Measurements from ENCODE around the gene MLLT1.

Gene MLLT1

DNA sequence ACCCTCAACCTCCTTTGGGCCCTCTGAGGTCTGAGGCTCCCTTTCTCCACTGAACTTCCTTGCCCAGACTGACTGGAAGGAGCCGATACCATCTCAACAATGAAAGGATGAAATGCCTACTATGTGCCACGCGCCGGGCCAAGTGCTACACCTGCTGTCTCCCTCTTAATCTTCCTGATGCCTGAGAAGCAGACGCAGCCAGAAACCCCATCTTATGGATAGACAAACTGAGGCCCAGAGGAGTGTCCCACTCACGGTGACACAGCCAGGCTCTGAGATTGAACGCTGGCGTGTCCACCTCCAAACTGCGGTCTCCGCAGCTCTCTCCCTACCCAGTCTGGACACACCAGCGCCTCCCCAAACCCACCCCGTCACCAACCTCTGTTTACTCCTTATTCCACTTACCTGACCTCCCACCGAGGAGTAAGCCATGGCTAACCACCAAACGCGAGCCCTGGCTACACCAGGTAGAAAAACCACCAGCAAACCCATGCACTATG lies 20.9 kb downstream of the MLLT1 start:
- no peak for DNase-seq

- no peak for DNase-seq
These were observed 25.6 kb downstream of the MLLT1 start for GRCh38 chr19:6253954-6254733.

DNA sequence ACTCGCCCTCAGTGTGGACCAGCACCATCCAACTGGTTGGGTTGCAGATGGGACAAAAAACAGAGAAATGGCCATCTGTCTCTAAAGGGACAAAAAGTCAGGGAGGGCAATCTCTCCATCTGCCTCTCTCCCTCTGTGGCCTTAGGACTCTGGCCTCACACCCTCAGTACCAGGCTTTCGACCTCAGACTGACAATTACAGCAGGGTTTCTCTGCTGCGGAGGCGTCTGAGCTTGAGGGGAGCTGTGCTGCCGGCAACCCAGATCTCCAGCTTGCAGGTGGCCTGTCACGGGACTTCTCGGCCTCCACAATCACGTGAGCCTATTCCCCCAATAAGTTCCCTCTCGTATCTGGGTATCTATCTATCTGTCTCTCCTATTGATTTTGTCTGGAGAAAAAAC lies 27.7 kb downstream of the MLLT1 start:
- DNase-seq, result no peak

- DNase-seq, result no peak
These were observed 28.9 kb downstream of the MLLT1 start for GRCh38 chr19:6250909-6251308.

DNA sequence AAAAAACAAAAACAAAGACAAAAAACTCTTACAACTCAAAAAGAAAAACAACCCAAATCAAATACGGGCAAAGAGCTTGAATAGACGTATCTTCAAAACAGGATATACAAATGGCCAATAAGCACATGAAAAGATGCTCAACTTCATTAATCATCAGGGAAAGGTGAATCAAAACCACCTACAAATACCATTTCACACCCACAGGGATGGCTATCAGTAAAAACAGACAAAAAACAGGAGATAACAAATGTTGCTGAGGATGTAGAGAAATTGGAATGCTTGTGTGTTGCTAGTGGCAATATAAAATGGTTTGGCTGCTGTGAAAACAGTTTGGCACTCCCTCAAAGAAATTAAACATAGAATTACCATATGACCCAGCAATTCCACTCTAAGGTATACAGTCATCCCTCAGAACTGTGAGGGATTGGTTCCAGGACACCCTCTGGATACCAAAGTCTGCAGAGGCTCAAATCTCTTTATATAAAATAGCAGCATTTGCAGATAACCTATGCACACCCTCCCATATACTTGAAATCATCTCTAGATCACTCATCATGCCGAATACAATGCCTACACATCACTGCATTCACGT lies 29.7 kb downstream of the MLLT1 start:
- no peak for DNase-seq

GRCh38 chr19:6249296-6249695 lies 30.5 kb downstream of the MLLT1 start:
- no peak for DNase-seq

GRCh38 chr19:6248844-6249243 lies 30.9 kb downstream of the MLLT1 start:
- no peak for DNase-seq

DNA sequence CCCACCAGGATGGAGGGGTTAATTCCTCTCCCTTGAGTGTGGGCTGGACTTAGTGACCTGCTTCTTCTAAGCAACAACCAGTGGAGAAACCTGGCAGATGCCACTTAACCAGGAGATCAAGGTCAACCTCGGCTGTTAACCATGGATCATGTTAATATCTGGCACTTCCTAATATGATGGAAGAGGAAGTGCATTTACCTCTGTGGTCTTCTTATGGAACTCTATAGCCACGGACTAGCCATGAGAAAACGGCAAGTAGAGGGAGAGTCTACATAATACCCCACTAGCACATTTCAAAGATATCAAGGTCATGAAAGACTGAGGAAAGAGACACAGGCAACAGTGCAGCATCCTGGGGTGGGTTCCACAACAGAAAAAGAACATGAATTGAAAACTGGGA lies 31.4 kb downstream of the MLLT1 start:
- no peak for DNase-seq

DNA sequence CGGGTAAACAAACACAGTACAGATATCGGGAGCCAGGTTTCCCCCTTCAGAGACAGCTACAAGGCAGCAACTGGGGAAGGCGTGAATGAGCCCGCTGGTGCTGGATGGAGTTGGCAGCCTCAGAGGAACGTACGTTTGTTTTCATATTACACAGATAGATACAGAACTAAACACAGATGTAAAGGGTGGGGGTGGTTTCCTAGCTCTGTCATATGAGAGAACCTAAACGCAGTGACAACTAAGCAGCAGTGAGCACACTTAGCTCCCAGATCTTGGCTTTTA lies 32.8 kb downstream of the MLLT1 start:
- no peak for DNase-seq

DNA sequence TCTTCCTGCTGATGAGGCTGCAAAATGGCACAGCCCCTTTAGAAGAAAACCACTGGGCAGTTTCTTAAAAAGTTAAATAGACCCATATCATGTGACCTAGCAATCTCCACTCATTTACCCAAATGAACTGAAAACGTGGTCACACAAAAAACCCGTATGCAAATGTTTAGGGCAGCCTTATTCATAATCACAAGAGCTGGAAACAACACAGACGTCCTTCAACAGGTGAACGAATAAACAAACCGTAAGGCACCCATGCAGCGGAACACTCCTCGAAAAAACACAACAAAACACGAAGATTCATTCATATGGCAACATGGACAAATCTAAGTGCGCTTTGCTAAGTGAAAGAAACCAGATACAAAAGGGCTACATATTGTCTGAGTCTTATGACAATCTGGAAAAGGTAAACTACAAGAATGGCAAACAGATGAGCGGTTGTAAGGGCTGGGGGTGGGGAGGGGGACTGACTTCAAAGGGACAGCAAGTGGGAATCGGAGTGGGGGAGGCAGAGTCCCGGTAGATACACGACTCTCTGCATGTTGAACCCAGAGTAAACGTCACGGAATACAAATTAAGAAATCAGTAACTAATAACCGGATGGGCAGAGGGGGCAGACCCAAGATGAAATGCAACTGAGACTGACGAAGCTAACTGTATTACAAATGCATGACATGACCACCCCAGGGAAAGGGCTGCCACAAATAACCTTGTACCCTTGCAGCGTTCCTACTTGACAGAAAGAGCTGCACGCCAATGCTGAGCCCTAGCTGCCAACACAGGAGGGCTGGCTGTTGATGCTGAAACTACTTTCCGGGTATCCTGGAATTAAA lies 33.4 kb downstream of the MLLT1 start:
- DNase-seq, result no peak

- DNase-seq, result no peak
These were observed 37.1 kb downstream of the MLLT1 start for GRCh38 chr19:6242677-6243076.

GRCh38 chr19:6241680-6242377 lies 37.9 kb downstream of the MLLT1 start:
- DNase-seq, result no peak

DNA sequence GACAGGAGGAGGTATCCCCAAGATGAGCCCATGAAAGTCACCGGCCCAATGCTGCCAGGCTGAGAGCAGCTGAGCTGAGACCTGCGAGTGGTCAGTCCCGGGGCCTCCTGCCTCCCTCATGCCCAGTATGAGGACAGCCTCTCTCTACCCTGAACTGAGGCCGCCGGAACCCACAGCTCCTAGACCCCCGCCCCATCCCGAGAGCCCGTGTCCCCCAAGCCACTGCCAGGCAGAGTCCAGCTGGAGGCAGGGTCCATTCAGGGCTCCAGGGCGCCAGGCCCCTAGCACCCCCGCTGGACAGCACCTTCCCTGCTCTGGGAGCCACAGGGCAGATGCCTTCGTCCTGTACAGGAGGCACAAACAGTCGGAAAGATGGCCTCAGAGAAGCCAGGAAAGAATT lies 38.7 kb downstream of the MLLT1 start:
- DNase-seq, result no peak

- DNase-seq, result no peak
These were observed 39.7 kb downstream of the MLLT1 start for GRCh38 chr19:6239871-6240676.

DNA sequence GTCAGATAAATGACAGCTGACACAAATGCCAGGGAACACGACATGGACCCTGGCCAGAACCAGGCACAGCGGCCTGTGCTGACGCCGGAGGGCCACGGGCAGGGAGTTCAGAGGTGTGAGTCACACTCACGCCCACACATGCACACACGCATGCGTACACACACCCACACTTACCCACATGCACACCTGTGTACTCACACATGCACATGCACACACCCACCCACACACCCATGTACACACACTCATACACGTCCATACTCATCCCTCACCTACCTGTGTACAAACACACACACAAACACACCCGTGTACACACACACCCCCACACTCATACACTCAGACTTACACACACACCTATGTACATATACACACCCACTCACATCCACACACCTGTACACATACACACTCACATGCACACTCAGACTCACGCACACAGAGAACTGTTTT lies 40.4 kb downstream of the MLLT1 start:
- no peak for DNase-seq

DNA sequence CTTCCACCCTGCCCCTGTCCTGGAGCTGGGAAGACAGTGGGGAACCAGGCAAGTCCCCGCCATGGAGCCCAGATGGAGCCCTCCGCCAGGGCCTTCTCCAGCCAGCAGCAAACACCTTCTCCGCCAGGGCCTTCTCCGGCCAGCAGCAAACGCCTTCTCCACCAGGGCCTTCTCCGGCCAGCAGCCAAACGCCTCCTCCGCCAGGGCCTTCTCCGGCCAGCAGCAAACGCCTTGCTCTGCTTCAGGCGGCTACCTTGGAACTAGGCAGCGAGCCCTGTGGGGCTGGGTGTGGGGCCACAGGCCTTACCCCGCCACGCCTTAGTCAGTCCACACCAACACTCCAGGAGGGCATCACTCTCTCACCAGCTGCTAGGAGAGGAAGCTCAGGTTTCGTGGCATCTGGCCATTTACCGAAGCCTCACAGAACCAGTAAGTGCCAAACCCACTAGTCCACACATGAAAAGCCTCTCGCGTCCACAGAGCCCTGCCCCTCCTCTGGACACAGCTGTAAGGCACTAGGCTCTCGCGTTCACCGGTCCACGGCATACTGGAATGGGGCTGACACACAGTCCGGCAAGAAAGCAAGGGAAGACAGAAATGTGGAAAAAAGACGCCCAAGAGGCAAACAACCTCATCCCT lies 41.0 kb downstream of the MLLT1 start:
- DNase-seq, result no peak

GRCh38 chr19:6238256-6238642 lies 41.5 kb downstream of the MLLT1 start:
- DNase-seq, result no peak

DNA sequence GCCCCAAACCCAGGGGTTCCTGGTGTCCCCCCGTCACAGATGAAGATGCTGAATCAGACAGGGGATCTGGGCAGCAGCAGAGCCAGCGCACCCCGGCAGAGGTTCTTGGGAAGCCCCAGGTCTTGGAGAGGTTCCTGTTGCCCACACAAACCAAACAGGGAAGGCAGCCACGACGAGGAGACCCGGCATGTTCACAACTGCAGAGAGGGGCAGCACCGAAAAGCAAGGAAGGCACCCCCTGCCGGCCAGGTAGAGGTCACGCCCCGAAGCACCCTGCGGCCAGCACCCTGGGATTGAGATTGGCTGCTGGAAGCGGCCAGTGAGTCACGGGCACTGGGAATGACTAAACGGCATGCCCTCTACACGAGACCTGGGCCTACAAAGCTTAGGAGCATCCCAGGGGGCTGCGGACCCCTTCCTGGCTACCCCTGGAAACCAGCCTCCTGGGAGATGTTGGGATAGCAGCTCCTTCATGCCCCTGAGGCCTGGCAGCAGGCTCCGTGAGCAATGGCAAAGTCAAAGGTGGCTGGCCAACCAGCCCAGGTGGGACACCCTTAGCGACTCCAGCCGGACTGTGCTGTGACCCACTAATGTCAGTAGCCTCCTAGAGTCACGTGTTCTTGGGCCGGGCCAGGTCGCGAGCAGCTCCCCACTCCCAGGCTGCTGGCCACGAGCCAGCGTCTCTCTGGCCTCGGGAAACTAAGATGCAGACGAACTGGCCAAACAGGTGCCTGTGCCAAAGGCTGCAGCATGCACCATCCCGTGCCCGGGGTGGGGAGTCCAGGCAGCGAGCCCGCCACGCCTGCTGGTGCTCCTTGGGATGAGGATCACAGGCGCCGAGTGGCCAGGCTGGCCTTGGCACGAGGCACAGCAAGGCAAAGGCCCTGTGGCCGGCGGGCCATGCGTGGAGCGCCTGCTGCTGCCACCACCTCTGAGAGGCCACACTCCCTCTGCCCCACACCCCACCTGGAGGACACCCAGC lies 43.2 kb downstream of the MLLT1 start:
- no peak for DNase-seq

GRCh38 chr19:6235031-6235951 lies 44.5 kb downstream of the MLLT1 start:
- DNase-seq, result no peak

GRCh38 chr19:6234527-6234926 lies 45.2 kb downstream of the MLLT1 start:
- no peak for DNase-seq

Measured in NCI-H1417 treated with DMSO at 0.1 percent for 48 hours (cell line).